Spinal cord (tissue), 10 donors: ENCODE results near the gene STK17B. TPM values are rescaled to one million over a fixed set of nuclear protein-coding genes. Genes with fewer than 3 reads are reported as not detected.
"Not testable (repeated sequence)": the region's sequence is repeated elsewhere in the genome, so short reads cannot be mapped to it uniquely, and the experiment has no call there.

Source experiments
- DNase-seq, 6 donors: peaks; one replicate each; pipeline versions ENCODE4 v3.0.0 to v3.0.0-alpha.2; 2013 to 2015; ENCODE audit warnings: low spot score in 6 of 6, low read depth in 4 of 6
- H3K27ac ChIP-seq: one replicate; pipeline ENCODE4 v1.5.1; 2013; ENCODE audit warnings: low read depth, low read length, control low read depth
- H3K27me3 ChIP-seq: one replicate; pipeline ENCODE4 v1.6.1; 2013; ENCODE audit warnings: low read length; ENCODE audit not compliant: control insufficient read depth, insufficient read depth
- H3K36me3 ChIP-seq: one replicate; pipeline ENCODE4 v1.6.1; 2013; ENCODE audit warnings: low read length; ENCODE audit not compliant: control insufficient read depth, insufficient read depth
- H3K4me1 ChIP-seq: one replicate; pipeline ENCODE4 v1.6.1; 2013; ENCODE audit warnings: low read length; ENCODE audit not compliant: control insufficient read depth, insufficient read depth
- H3K4me3 ChIP-seq: one replicate; pipeline ENCODE4 v1.5.1; 2013; ENCODE audit warnings: low read depth, low read length, control low read depth
- H3K9me3 ChIP-seq: one replicate; pipeline ENCODE4 v1.6.1; 2013; ENCODE audit warnings: low read length; ENCODE audit not compliant: control insufficient read depth, insufficient read depth
- WGBS: methylation state at CpG from one replicate; pipeline ENCODE4 v1.1.5; 2013; ENCODE audit warnings: missing lambda C conversion rate; ENCODE audit not compliant: insufficient coverage; 5-methylcytosine and 5-hydroxymethylcytosine counted together
- polyA plus RNA-seq, 2 donors: library from polyadenylated mRNA; unstranded; fragments of 120-200 nt; gene quantifications; one replicate each; pipeline ENCODE4 v1.2.1, GENCODE V29; 2013; ENCODE audit not compliant: insufficient read length in 2 of 2
- total RNA-seq, 2 donors: library from RNA; depleted of rRNA in 1 of 2; stranded (reverse); fragments of 120-200 nt in 1 of 2; fragments of >200 nt in 1 of 2; gene quantifications; one replicate each; pipeline versions ENCODE4 v1.2.3 to v1.2.4, GENCODE V29; 2013 to 2014
- donor health status: healthy.

The STK17B gene
- total and polyA plus RNA-seq, 4 donors, result 8.1 to 29.4 (median 10.7) TPM

DNA sequence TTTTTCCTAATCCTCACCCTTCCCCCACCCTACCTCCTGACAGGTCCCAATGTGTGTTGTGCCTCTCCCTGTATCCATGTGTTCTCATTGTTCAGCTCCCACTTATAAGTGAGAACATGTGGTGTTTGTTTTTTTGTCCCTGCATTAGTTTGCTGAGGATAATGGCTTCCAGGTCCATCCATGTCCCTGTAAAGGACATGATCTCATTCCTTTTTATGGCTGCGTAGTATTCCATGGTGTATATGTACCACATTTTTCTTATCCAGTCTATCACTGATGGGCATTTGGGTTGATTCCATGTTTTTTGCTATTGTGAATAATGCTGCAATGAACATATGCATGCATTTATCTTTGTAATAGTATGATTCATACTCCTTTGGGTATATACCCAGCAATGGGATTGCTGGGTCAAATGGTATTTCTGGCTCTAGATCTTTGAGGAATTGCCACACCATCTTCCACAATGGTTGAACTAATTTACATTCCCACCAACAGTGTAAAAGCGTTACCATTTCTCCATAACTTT is 15.9 kb upstream of the STK17B start:
- H3K4me1 ChIP-seq, H3K9me3 ChIP-seq, H3K4me3 ChIP-seq, H3K27me3 ChIP-seq, DNase-seq, H3K36me3 ChIP-seq, H3K27ac ChIP-seq: not testable (repeated sequence)
- no CpG with 5 or more reads among the region's 2 CpGs for WGBS

DNA sequence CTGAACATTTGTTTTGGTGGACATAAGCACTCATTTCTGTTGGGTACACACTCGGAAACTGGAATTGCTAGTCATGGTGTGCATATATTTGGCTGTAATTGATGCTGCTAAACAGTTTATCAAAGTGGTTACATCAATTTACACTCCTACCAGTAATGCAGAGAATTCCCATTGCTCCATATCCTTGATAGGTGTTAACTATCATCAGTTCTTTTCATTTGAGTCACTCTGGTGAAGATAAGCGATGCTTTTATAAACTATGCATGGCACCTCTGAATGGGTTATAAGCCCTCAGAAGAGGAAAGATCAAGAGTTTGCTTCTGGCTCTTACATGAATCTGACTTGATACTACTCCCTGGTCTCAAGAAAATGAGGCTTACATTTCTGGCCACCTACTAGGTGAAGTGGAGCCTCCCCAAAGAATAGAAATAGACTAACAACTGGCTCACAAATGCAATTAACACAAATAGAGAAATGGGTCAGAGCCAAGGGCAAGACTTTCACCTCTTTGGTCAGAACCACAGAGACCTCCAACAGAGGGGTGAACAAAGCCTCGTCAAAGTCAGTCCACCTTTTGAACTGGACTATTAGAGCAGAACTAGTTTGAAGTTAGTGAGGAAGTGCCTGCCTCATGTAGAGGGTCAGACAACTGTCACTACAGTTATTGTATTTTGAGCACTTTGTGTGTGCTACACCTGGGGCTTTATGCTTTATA is 15.0 kb upstream of the STK17B start:
- H3K9me3 ChIP-seq, result no peaks in the 10 kb centered on the region
- WGBS, result 100% methylated on average over 1 of the region's 3 CpGs
- H3K4me1 ChIP-seq, result no peaks in the 10 kb centered on the region
- no peaks in the 10 kb centered on the region for H3K36me3 ChIP-seq
- no peak overlapping the region for H3K4me3 ChIP-seq
- H3K27ac ChIP-seq, result no peak overlapping the region
- H3K27me3 ChIP-seq, result no peaks in the 10 kb centered on the region
- DNase-seq, result no peak

DNA sequence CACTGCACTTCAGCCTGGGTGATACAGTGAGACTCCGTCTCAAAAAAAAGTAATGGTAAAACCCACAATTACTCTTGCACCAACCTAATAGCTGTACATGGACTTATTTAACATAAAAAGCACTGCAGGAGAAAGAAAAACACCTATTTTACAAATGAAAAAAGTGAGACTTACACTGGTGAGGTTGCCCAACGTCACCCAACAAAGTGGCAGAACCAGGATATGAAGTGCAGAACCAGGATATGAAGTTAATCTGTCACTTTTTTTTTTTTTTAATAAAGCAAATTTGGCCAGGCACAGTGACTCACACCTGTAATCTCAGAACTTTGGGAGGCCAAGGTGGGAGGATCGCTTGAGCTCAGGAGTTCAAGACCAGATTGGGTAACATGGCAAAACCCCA is 13.5 kb upstream of the STK17B start:
- no peaks in the 10 kb centered on the region for H3K4me1 ChIP-seq
- WGBS, result no CpG with 5 or more reads among the region's 3 CpGs

GRCh38 chr2:196183528-196184231 is 12.3 kb upstream of the STK17B start:
- WGBS, result no CpG with 5 or more reads among the region's 5 CpGs
- no peaks in the 10 kb centered on the region for H3K9me3 ChIP-seq
- H3K4me1 ChIP-seq, result no peaks in the 10 kb centered on the region
- H3K27ac ChIP-seq, result no peak overlapping the region
- no peaks in the 10 kb centered on the region for H3K27me3 ChIP-seq
- no peaks in the 10 kb centered on the region for H3K36me3 ChIP-seq
- H3K4me3 ChIP-seq, result no peak overlapping the region
- DNase-seq, result no peak

More for the DNA sequence above, 13.5 kb upstream of the STK17B start:
- Histone ChIP-seq H3K4me3 (no peak overlapping the region), H3K36me3 (no peaks in the 10 kb centered on the region), H3K27me3 (no peaks in the 10 kb centered on the region), H3K27ac (no peak overlapping the region), H3K9me3 (no peaks in the 10 kb centered on the region)
- DNase-seq, result no peak

- Histone ChIP-seq H3K36me3 (no peaks in the 10 kb centered on the region), H3K27me3 (no peaks in the 10 kb centered on the region), H3K9me3 (no peaks in the 10 kb centered on the region), H3K27ac (no peak overlapping the region), H3K4me3 (no peak overlapping the region), H3K4me1 (no peaks in the 10 kb centered on the region)
- WGBS, result 70% methylated on average over 2 of the region's 3 CpGs
- no peak for DNase-seq
These were observed 11.7 kb upstream of the STK17B start for GRCh38 chr2:196183172-196183473.

DNA sequence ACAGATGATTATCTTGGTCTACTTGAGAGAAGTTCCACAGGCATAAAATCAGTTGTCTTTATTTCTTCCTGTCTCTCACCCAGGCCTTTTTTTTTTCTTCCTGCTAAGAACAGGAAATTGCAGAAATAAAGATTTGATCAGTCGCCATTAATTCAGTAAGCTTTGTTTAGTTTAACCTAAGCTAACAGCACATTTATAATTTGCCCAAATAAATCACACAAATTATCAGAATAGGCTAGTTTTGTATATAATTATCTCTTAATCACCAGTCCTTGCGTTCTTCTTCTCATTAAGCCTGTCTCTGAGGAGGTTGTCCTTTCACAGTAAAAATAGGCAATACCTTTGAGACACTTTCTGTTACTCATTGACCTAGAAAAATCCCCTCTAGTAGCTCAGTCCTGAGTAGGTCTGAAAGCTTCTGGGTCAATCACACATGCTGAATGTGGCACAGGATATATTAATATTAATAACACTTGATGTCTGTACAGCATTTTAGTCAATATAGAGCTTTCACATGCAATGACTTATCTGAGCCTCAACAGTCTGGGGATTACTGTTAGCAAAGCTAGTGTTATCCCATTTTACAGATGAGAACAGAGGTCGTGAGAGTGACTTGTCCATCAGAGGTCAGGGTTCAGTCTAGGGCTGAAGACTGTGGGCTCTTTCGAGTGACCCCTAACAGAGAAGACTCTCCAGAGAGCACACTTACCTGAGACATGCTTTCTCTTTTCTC is 11.2 kb upstream of the STK17B start:
- Histone ChIP-seq H3K9me3 (no peaks in the 10 kb centered on the region), H3K36me3 (no peaks in the 10 kb centered on the region), H3K4me3 (no peak overlapping the region), H3K27ac (no peak overlapping the region), H3K27me3 (no peaks in the 10 kb centered on the region), H3K4me1 (no peaks in the 10 kb centered on the region)
- DNase-seq, result no peak
- WGBS, result 100% methylated on average over 2 of the region's 4 CpGs

GRCh38 chr2:196181484-196181883 is 10.1 kb upstream of the STK17B start:
- Histone ChIP-seq H3K27me3 (no peaks in the 10 kb centered on the region), H3K9me3 (no peaks in the 10 kb centered on the region), H3K4me1 (no peaks in the 10 kb centered on the region), H3K27ac (no peak overlapping the region), H3K36me3 (no peaks in the 10 kb centered on the region), H3K4me3 (no peak overlapping the region)
- WGBS, result no CpG with 5 or more reads among the region's 3 CpGs
- peak in 1 of 6 donors; percentile 40 for DNase-seq

DNA sequence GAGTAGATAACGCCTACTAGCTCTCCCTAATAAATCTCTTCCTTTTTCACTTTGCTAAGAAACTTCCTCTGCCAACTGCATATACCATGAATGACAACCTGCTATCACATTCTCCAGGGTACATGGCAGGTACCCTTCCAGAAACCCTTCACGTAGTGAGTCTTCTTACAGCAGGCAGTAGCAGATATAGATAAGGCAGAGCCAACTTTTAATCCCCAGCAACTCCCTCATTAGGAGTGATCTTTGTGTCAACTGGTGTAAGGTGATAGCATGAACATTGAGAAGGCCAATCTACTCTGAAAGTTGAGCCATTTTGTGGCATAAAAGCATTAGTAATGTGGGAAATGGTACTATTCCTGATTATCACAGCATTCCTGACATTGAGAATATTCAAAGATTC is 5.7 kb upstream of the STK17B start:
- peaks cover 2% of the 10 kb centered on the region for H3K27me3 ChIP-seq
- WGBS, result no CpG with 5 or more reads among the region's 2 CpGs
- DNase-seq, result no peak
- H3K4me3 ChIP-seq, result no peak overlapping the region
- no peak overlapping the region for H3K27ac ChIP-seq
- no peaks in the 10 kb centered on the region for H3K9me3 ChIP-seq
- H3K4me1 ChIP-seq, result no peaks in the 10 kb centered on the region
- no peaks in the 10 kb centered on the region for H3K36me3 ChIP-seq

GRCh38 chr2:196176142-196176738 is 4.9 kb upstream of the STK17B start:
- Histone ChIP-seq H3K27me3 (peaks cover 2% of the 10 kb centered on the region), H3K4me3 (no peak overlapping the region), H3K27ac (no peak overlapping the region), H3K36me3 (no peaks in the 10 kb centered on the region), H3K4me1 (peaks cover 5% of the 10 kb centered on the region), H3K9me3 (no peaks in the 10 kb centered on the region)
- WGBS, result 100% methylated on average over 4 of the region's 8 CpGs
- no peak for DNase-seq
